A549 (cell line): ENCODE measurements around the gene RABGAP1. TPM values are rescaled to one million over a fixed set of nuclear protein-coding genes. Genes with fewer than 3 reads are reported as not detected.

Experiments used
- ATAC-seq, 2 experiments: fragments of 200-7000 bp in 1 of 2; fragments of >200 bp in 1 of 2; cut with Nextera tagmentation in 1 of 2; cut with Tn5 transposase in 1 of 2; 3 replicates each; pipeline versions ENCODE4 v1.8.0 to v1.9.1; 2018 to 2020; ENCODE audit warnings: mild to moderate bottlenecking in 1 of 2, moderate library complexity in 1 of 2
- CTCF ChIA-PET: fragments of 300-600 bp; sonication (Branson Sonifier 250); formaldehyde crosslinking; extraction: SDS; loops from one replicate; lab custom pipeline; 2021; ENCODE audit warnings: antibody characterized with exemption, inconsistent platforms; lab: Yijun Ruan, JAX
- POLR2A ChIA-PET: fragments of 350-600 bp; formaldehyde crosslinking; extraction: SDS; loops from one replicate; lab custom pipeline; 2021; ENCODE audit warnings: antibody characterized with exemption, inconsistent platforms; lab: Yijun Ruan, JAX
- DNase-seq, 2 experiments: peaks; one replicate each; pipeline versions ENCODE4 v3.0.0 to v3.0.0-alpha.2; 2011 to 2016; ENCODE audit warnings: low read depth in 1 of 2, low spot score in 1 of 2
- FAIRE-seq: peaks from 2 replicates; lab custom pipeline; 2011; peaks lifted over from hg19 to GRCh38; lab: Jason Lieb, UNC
- H3K27ac ChIP-seq, 2 experiments: fragments of >200 bp; sonication (Bioruptor Twin); formaldehyde crosslinking; 3 replicates each; pipeline ENCODE4 v1.5.1; 2016 to 2017
- H3K4me1 ChIP-seq: fragments of >200 bp; sonication (Bioruptor Twin); formaldehyde crosslinking; 3 replicates; pipeline ENCODE4 v1.6.1; 2016
- H3K4me2 ChIP-seq: fragments of >200 bp; sonication (Bioruptor Twin); formaldehyde crosslinking; 3 replicates; pipeline ENCODE4 v1.6.1; 2016
- H3K4me3 ChIP-seq: fragments of >200 bp; sonication (Bioruptor Twin); formaldehyde crosslinking; 3 replicates; pipeline ENCODE4 v1.5.1; 2016
- H3K9me3 ChIP-seq: fragments of >200 bp; sonication (Bioruptor Twin); formaldehyde crosslinking; 3 replicates; pipeline ENCODE4 v1.6.1; 2016
- EHF ChIP-seq: fragments of 250-450 bp; sonication (Bioruptor Pico); IDR thresholded peaks from 2 replicates; pipeline ENCODE4 v1.5.0; 2020; ENCODE audit warnings: mild to moderate bottlenecking
- EP300 ChIP-seq, 2 experiments: fragments of >200 bp; sonication (Bioruptor Twin); formaldehyde crosslinking; IDR thresholded peaks; 2 replicates in 1 of 2; 3 replicates in 1 of 2; pipeline ENCODE4 v1.6.1; 2016 to 2017
- ESRRA ChIP-seq: fragments of 150-350 bp; IDR thresholded peaks from 2 replicates; pipeline ENCODE4 v1.6.1; 2014; ENCODE audit warnings: mild to moderate bottlenecking, low read length, borderline replicate concordance
- FOSB ChIP-seq: fragments of 250-450 bp; sonication (Bioruptor Pico); IDR thresholded peaks from 2 replicates; pipeline ENCODE4 v1.5.0; 2020; ENCODE audit warnings: mild to moderate bottlenecking, moderate library complexity
- FOXS1 ChIP-seq: fragments of 250-450 bp; sonication (Bioruptor Pico); IDR thresholded peaks from 2 replicates; pipeline ENCODE4 v1.5.0; 2020; ENCODE audit warnings: mild to moderate bottlenecking, moderate library complexity
- POLR2A ChIP-seq: IDR thresholded peaks from 2 replicates; pipeline ENCODE4 v1.6.1; 2012; ENCODE audit warnings: mild to moderate bottlenecking, low read length
- SMC3 ChIP-seq: fragments of >200 bp; sonication (Bioruptor Twin); formaldehyde crosslinking; IDR thresholded peaks from 3 replicates; pipeline ENCODE4 v1.6.1; 2018; ENCODE audit warnings: inconsistent platforms
- SREBF2 ChIP-seq: fragments of 450-650 bp; IDR thresholded peaks from 2 replicates; pipeline ENCODE4 v1.6.1; 2014; ENCODE audit warnings: mild to moderate bottlenecking, moderate library complexity
- WGBS: methylation state at CpG from one replicate; pipeline ENCODE4 v1.1.6; 2017; ENCODE audit errors: missing lambda C conversion rate; 5-methylcytosine and 5-hydroxymethylcytosine counted together
- polyA plus RNA-seq, 4 experiments: library from polyadenylated mRNA; depleted of rRNA in 3 of 4; stranded (reverse); fragments of >200 nt; fragmentation: RNase III in 1 of 4; extraction: RNeasy Plus Mini Kit Qiagen cat#74134 plus additional on column Dnase treatment in 1 of 4; gene quantifications; 2 replicates in 3 of 4; 3 replicates in 1 of 4; pipeline ENCODE4 v1.2.3, GENCODE V29; 2011 to 2017
- small RNA-seq, 6 experiments: library from RNA; depleted of rRNA; stranded (forward); fragments of <200 nt; gene quantifications; one replicate each; pipeline ENCODE3, GENCODE V24; 2012
- TF ChIP-seq, protein P1 (sequence below): IDR thresholded peaks from 2 replicates; pipeline ENCODE4 v1.6.1; 2012

RABGAP1 gene
- polyA plus RNA-seq, 2 of the 4 experiments (the other 2 are of a cell fraction), result 17.5 to 39.9 TPM

DNA sequence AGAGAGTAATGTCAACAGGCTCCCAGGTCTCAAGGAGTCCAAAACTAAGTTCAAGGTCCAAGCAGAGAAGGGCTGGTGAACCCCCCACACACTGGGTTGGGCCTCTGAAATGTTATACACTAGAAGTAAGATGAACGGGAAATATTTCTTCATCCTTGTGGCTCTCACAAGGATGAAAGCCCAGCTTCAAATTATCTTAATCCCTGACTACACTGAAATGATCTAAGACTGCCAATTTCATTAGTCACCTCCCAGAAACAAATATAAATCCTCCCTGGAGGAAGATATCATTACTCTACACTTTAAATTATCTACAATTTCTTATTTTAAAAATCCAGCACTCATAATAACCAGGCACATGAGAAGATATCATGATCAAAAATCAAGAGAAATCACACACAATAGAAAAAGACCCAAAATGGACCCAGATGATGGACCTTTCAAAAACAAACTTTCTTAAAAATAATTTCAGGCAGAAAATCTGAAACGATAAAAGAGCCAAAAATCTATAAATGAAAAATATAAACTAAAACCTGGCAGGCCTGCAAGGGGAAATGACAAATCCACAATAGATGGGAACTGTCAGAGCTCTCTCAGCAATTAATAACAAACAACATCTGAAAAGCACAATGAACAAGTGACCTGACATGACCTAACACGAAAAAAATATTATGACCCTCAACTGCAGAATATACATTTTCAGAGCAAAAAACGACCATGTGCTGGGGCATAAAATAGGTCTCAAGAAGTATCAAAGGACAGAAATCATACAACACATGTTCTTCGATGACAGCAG, 210.1 kb downstream of the RABGAP1 start:
- DNase-seq, result no peak
- ChIA-PET POLR2A (no interaction called here), CTCF (no interaction called here)
- H3K4me1 ChIP-seq, result no peaks in the 10 kb centered on the region
- no peak for FAIRE-seq
- TF ChIP-seq, protein P1, sequence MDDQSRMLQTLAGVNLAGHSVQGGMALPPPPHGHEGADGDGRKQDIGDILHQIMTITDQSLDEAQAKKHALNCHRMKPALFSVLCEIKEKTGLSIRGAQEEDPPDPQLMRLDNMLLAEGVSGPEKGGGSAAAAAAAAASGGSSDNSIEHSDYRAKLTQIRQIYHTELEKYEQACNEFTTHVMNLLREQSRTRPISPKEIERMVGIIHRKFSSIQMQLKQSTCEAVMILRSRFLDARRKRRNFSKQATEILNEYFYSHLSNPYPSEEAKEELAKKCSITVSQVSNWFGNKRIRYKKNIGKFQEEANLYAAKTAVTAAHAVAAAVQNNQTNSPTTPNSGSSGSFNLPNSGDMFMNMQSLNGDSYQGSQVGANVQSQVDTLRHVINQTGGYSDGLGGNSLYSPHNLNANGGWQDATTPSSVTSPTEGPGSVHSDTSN, result no peak
- TF ChIP-seq EP300 (IDR thresholded peaks at IDR 0.05) (no peak), ESRRA (no peak), SREBF2 (no peak), EHF (CRISPR knock-in tag) (no peak), FOSB (CRISPR knock-in tag) (no peak), POLR2A (no peak), SMC3 (no peak), FOXS1 (CRISPR knock-in tag) (no peak)
- ATAC-seq, result no peak
- H3K27ac ChIP-seq, result no peak overlapping the region
- H3K4me3 ChIP-seq, result no peak overlapping the region
- 69% methylated on average over 5 of the region's 5 CpGs for WGBS
- peaks cover 12% of the 10 kb centered on the region; the same call in 1 of the 3 replicates for H3K9me3 ChIP-seq
- H3K4me2 ChIP-seq, result no peak overlapping the region

Small RNA genes lying within 50 kb of the gene (small RNA-seq; reads per million reads assigned to genes)
- gene GPR21 (0 reads per million in 6 experiments), gene RNY1P15 (0 reads per million in 6 experiments)

Other genes starting within 250 kb of the RABGAP1 start
- not detected in 2 replicates for gene OR1L4, start 217.0 kb upstream of the RABGAP1 start, polyA plus RNA-seq (2011; rRNA removed)
- not detected in 3 replicates for gene OR1L4, start 217.0 kb upstream of the RABGAP1 start, polyA plus RNA-seq (2017; fragmentation: RNase III; extraction: RNeasy Plus Mini Kit Qiagen cat#74134 plus additional on column Dnase treatment)
- not detected in 2 replicates for gene OR1L6, start 198.7 kb upstream of the RABGAP1 start, polyA plus RNA-seq (2011; rRNA removed)
- gene OR1L6, start 198.7 kb upstream of the RABGAP1 start, polyA plus RNA-seq (2017; fragmentation: RNase III; extraction: RNeasy Plus Mini Kit Qiagen cat#74134 plus additional on column Dnase treatment), result not detected in 3 replicates
- gene OR5C1, start 152.1 kb upstream of the RABGAP1 start, polyA plus RNA-seq (2011; rRNA removed), result not detected in 2 replicates
- gene OR5C1, start 152.1 kb upstream of the RABGAP1 start, polyA plus RNA-seq (2017; fragmentation: RNase III; extraction: RNeasy Plus Mini Kit Qiagen cat#74134 plus additional on column Dnase treatment), result not detected in 3 replicates
- gene OR1K1, start 140.9 kb upstream of the RABGAP1 start, polyA plus RNA-seq (2011; rRNA removed), result not detected in 2 replicates
- not detected in 3 replicates for gene OR1K1, start 140.9 kb upstream of the RABGAP1 start, polyA plus RNA-seq (2017; fragmentation: RNase III; extraction: RNeasy Plus Mini Kit Qiagen cat#74134 plus additional on column Dnase treatment)
- gene PDCL, start 112.4 kb upstream of the RABGAP1 start, polyA plus RNA-seq (2011; rRNA removed), result 14.2 and 18.8 TPM in 2 replicates
- 21.1 to 28.1 TPM (median 25.8 TPM) in 3 replicates for gene PDCL, start 112.4 kb upstream of the RABGAP1 start, polyA plus RNA-seq (2017; fragmentation: RNase III; extraction: RNeasy Plus Mini Kit Qiagen cat#74134 plus additional on column Dnase treatment)
- gene RC3H2, start 35.7 kb upstream of the RABGAP1 start, polyA plus RNA-seq (2011; rRNA removed), result 42.5 and 43.6 TPM in 2 replicates
- 15.1 to 16.1 TPM (median 15.7 TPM) in 3 replicates for gene RC3H2, start 35.7 kb upstream of the RABGAP1 start, polyA plus RNA-seq (2017; fragmentation: RNase III; extraction: RNeasy Plus Mini Kit Qiagen cat#74134 plus additional on column Dnase treatment)
- gene ZBTB6, start 27.7 kb upstream of the RABGAP1 start, polyA plus RNA-seq (2011; rRNA removed), result 10.0 and 10.3 TPM in 2 replicates
- gene ZBTB6, start 27.7 kb upstream of the RABGAP1 start, polyA plus RNA-seq (2017; fragmentation: RNase III; extraction: RNeasy Plus Mini Kit Qiagen cat#74134 plus additional on column Dnase treatment), result 7.7 to 9.0 TPM (median 8.9 TPM) in 3 replicates
- 9.0 and 9.3 TPM in 2 replicates for gene ZBTB26, start 9.5 kb upstream of the RABGAP1 start, polyA plus RNA-seq (2011; rRNA removed)
- gene ZBTB26, start 9.5 kb upstream of the RABGAP1 start, polyA plus RNA-seq (2017; fragmentation: RNase III; extraction: RNeasy Plus Mini Kit Qiagen cat#74134 plus additional on column Dnase treatment), result 3.6 to 4.3 TPM (median 4.0 TPM) in 3 replicates
- gene GPR21, start 92.6 kb downstream of the RABGAP1 start, polyA plus RNA-seq (2011; rRNA removed), result 0.13 and 0.38 TPM in 2 replicates
- gene GPR21, start 92.6 kb downstream of the RABGAP1 start, polyA plus RNA-seq (2017; fragmentation: RNase III; extraction: RNeasy Plus Mini Kit Qiagen cat#74134 plus additional on column Dnase treatment), result not detected in 3 replicates